ENCODE data around the gene CX3CL1. TPM values are rescaled to one million over a fixed set of nuclear protein-coding genes. Genes with fewer than 3 reads are reported as not detected.

CX3CL1 gene
- total and polyA plus RNA-seq, 2 of the 13 experiments (the other 11 are each of a cell fraction or from before 2014, with no cell fraction given), result 57.3 to 60.8 TPM

GRCh38 chr16:57384248-57385070 is 12.2 kb downstream of the CX3CL1 start (continued):
- TF ChIP-seq ZNF333 (CRISPR knock-in tag; IDR thresholded peaks at IDR 0.05; ENCODE audit: borderline replicate concordance) (peak; percentile 81), HOXA7 (CRISPR knock-in tag; IDR thresholded peaks at IDR 0.05) (0 out of 2 replicates have a peak, but pooled peaks have one; percentile 45), IRF9 (CRISPR knock-in tag; IDR thresholded peaks at IDR 0.05; ENCODE audit: borderline replicate concordance) (peak; percentile 66; the same call in 1 of the 2 replicates), ZNF350 (CRISPR knock-in tag; IDR thresholded peaks at IDR 0.05; ENCODE audit: borderline replicate concordance, low read depth) (peak; percentile 70; the same call in 1 of the 2 replicates), MAX (IDR thresholded peaks at IDR 0.05) (peak; percentile 25; the same call in 1 of the 2 replicates), ZNF674 (CRISPR knock-in tag; IDR thresholded peaks at IDR 0.05; ENCODE audit: low read depth) (no peak), ZXDC (CRISPR knock-in tag; IDR thresholded peaks at IDR 0.05) (peak; percentile 61; the same call in 1 of the 2 replicates), ZFX (CRISPR knock-in tag; IDR thresholded peaks at IDR 0.05; ENCODE audit: low read depth) (peak; percentile 38), ZNF770 (CRISPR knock-in tag; IDR thresholded peaks at IDR 0.05) (0 out of 2 replicates have a peak, but pooled peaks have one; percentile 12), DNMT3B (CRISPR knock-in tag; conservative IDR thresholded peaks at IDR 0.05) (0 out of 2 replicates have a peak, but pooled peaks have one; percentile 64), KDM5B (CRISPR knock-in tag; IDR thresholded peaks at IDR 0.05; ENCODE audit: borderline replicate concordance) (peak; percentile 75), CHD4 (IDR thresholded peaks at IDR 0.05; ENCODE audit: borderline replicate concordance, low read length) (no peak)
- TF ChIP-seq, protein P1, sequence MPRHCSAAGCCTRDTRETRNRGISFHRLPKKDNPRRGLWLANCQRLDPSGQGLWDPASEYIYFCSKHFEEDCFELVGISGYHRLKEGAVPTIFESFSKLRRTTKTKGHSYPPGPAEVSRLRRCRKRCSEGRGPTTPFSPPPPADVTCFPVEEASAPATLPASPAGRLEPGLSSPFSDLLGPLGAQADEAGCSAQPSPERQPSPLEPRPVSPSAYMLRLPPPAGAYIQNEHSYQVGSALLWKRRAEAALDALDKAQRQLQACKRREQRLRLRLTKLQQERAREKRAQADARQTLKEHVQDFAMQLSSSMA (CRISPR knock-in tag; IDR thresholded peaks at IDR 0.05), result 0 out of 2 replicates have a peak, but pooled peaks have one; percentile 76
- TF ChIP-seq, protein P2, sequence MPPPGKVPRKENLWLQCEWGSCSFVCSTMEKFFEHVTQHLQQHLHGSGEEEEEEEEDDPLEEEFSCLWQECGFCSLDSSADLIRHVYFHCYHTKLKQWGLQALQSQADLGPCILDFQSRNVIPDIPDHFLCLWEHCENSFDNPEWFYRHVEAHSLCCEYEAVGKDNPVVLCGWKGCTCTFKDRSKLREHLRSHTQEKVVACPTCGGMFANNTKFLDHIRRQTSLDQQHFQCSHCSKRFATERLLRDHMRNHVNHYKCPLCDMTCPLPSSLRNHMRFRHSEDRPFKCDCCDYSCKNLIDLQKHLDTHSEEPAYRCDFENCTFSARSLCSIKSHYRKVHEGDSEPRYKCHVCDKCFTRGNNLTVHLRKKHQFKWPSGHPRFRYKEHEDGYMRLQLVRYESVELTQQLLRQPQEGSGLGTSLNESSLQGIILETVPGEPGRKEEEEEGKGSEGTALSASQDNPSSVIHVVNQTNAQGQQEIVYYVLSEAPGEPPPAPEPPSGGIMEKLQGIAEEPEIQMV (CRISPR knock-in tag; IDR thresholded peaks at IDR 0.05; ENCODE audit: low read depth), result no peak; the same call in 1 of the 2 replicates
- TF ChIP-seq, protein P3, sequence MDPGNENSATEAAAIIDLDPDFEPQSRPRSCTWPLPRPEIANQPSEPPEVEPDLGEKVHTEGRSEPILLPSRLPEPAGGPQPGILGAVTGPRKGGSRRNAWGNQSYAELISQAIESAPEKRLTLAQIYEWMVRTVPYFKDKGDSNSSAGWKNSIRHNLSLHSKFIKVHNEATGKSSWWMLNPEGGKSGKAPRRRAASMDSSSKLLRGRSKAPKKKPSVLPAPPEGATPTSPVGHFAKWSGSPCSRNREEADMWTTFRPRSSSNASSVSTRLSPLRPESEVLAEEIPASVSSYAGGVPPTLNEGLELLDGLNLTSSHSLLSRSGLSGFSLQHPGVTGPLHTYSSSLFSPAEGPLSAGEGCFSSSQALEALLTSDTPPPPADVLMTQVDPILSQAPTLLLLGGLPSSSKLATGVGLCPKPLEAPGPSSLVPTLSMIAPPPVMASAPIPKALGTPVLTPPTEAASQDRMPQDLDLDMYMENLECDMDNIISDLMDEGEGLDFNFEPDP (CRISPR knock-in tag; conservative IDR thresholded peaks at IDR 0.05), result 0 out of 2 replicates have a peak, but pooled peaks have one; percentile 85
- TF ChIP-seq, protein P4, sequence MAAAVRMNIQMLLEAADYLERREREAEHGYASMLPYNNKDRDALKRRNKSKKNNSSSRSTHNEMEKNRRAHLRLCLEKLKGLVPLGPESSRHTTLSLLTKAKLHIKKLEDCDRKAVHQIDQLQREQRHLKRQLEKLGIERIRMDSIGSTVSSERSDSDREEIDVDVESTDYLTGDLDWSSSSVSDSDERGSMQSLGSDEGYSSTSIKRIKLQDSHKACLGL (CRISPR knock-in tag; IDR thresholded peaks at IDR 0.05), result peak; percentile 79

Measured in HepG2 (cell line).